Mesendoderm (in vitro differentiated cells): ENCODE data around the gene CORO1C.

Experiments used
- DNase-seq: peaks from one replicate; pipeline ENCODE4 v3.0.0; 2013
- H2AK5ac ChIP-seq: 2 replicates; pipeline ENCODE4 v1.6.1; 2013; ENCODE audit warnings: low read length, inconsistent platforms
- H2BK120ac ChIP-seq: 2 replicates; pipeline ENCODE4 v1.6.1; 2013; ENCODE audit warnings: low read depth, mild to moderate bottlenecking, low read length, moderate library complexity, mixed read lengths
- H2BK15ac ChIP-seq: replicated peaks from 2 replicates; pipeline ENCODE4 v1.6.1; 2013; ENCODE audit warnings: low read depth, mild to moderate bottlenecking, moderate library complexity
- H2BK5ac ChIP-seq: 2 replicates; pipeline ENCODE4 v1.6.1; 2013; ENCODE audit warnings: low read length, inconsistent platforms
- H3K18ac ChIP-seq: 2 replicates; pipeline ENCODE4 v1.6.1; 2013; ENCODE audit warnings: mild to moderate bottlenecking, low read length, mixed read lengths
- H3K23ac ChIP-seq: one replicate; pipeline ENCODE4 v1.6.1; 2013; ENCODE audit warnings: low read length
- H3K27ac ChIP-seq: 2 replicates; pipeline ENCODE4 v1.5.1; 2013; ENCODE audit warnings: low read depth, mild to moderate bottlenecking, inconsistent platforms, low read length, moderate library complexity
- H3K27me3 ChIP-seq: 2 replicates; pipeline ENCODE4 v1.6.1; 2013; ENCODE audit warnings: low read length, control low read depth, mild to moderate bottlenecking, inconsistent platforms; ENCODE audit not compliant: insufficient read depth, poor library complexity
- H3K36me3 ChIP-seq: 2 replicates; pipeline ENCODE4 v1.6.1; 2013; ENCODE audit warnings: low read length, inconsistent platforms; ENCODE audit not compliant: control insufficient read depth, insufficient read depth
- H3K4ac ChIP-seq: one replicate; pipeline ENCODE4 v1.6.1; 2013; ENCODE audit warnings: low read depth, mild to moderate bottlenecking, low read length, moderate library complexity
- H3K4me1 ChIP-seq: 2 replicates; pipeline ENCODE4 v1.6.1; 2013; ENCODE audit warnings: low read depth, low read length, inconsistent platforms; ENCODE audit not compliant: control insufficient read depth
- H3K4me2 ChIP-seq: 2 replicates; pipeline ENCODE4 v1.6.1; 2013; ENCODE audit warnings: low read length
- H3K4me3 ChIP-seq: 2 replicates; pipeline ENCODE4 v1.5.1; 2013; ENCODE audit warnings: mild to moderate bottlenecking, low read length
- H3K56ac ChIP-seq: one replicate; pipeline ENCODE4 v1.6.1; 2013; ENCODE audit warnings: low read length
- H3K79me1 ChIP-seq: 2 replicates; pipeline ENCODE4 v1.6.1; 2013; ENCODE audit warnings: low read length, inconsistent platforms
- H3K79me2 ChIP-seq: 2 replicates; pipeline ENCODE4 v1.6.1; 2013; ENCODE audit warnings: mild to moderate bottlenecking, low read length; ENCODE audit not compliant: control insufficient read depth, insufficient read depth
- H3K9ac ChIP-seq: 2 replicates; pipeline ENCODE4 v1.6.1; 2013; ENCODE audit warnings: low read length, inconsistent platforms
- H4K5ac ChIP-seq: one replicate; pipeline ENCODE4 v1.6.1; 2013; ENCODE audit warnings: low read length
- H4K8ac ChIP-seq: one replicate; pipeline ENCODE4 v1.6.1; 2013; ENCODE audit warnings: low read depth, mild to moderate bottlenecking, control low read depth, low read length, moderate library complexity
- WGBS: extraction: QIAGEN DNeasy Blood & Tissue Kit; methylation state at CpG from one replicate; pipeline ENCODE4 v1.1.7; 2013; ENCODE audit warnings: low lambda C conversion rate, missing lambda C conversion rate; ENCODE audit not compliant: insufficient coverage; ENCODE audit errors: extremely low coverage; 5-methylcytosine and 5-hydroxymethylcytosine counted together

CORO1C gene

GRCh38 chr12:108677381-108677780, 53.9 kb downstream of the CORO1C start:
- no peak overlapping the region for H3K18ac ChIP-seq
- no peak overlapping the region for H3K23ac ChIP-seq
- no peak overlapping the region for H2AK5ac ChIP-seq
- H3K27me3 ChIP-seq: no peaks in the 10 kb centered on the region
- no peak overlapping the region for H3K4me2 ChIP-seq
- peaks cover 2% of the 10 kb centered on the region for H3K79me2 ChIP-seq
- H2BK5ac ChIP-seq: no peak overlapping the region
- no peak overlapping the region for H3K4me3 ChIP-seq
- H4K8ac ChIP-seq: no peak overlapping the region
- H3K4me1 ChIP-seq: no peaks in the 10 kb centered on the region
- no peak overlapping the region for H3K9ac ChIP-seq
- no peak overlapping the region for H2BK15ac ChIP-seq
- no peak for DNase-seq
- WGBS: no CpG with 5 or more reads among the region's 3 CpGs
- H3K27ac ChIP-seq: no peak overlapping the region
- H3K79me1 ChIP-seq: peaks cover 10% of the 10 kb centered on the region
- no peak overlapping the region for H3K4ac ChIP-seq
- peaks cover 5% of the 10 kb centered on the region for H3K36me3 ChIP-seq
- no peak overlapping the region for H2BK120ac ChIP-seq
- H3K56ac ChIP-seq: no peak overlapping the region
- H4K5ac ChIP-seq: no peak overlapping the region

GRCh38 chr12:108676707-108677106, 54.6 kb downstream of the CORO1C start:
- no CpG with 5 or more reads among the region's 5 CpGs for WGBS
- H2BK5ac ChIP-seq: no peak overlapping the region
- H3K27me3 ChIP-seq: no peaks in the 10 kb centered on the region
- H3K79me1 ChIP-seq: peaks cover 10% of the 10 kb centered on the region
- no peak overlapping the region for H4K5ac ChIP-seq
- no peak overlapping the region for H4K8ac ChIP-seq
- no peak overlapping the region for H3K4me2 ChIP-seq
- no peak overlapping the region for H3K27ac ChIP-seq
- no peaks in the 10 kb centered on the region for H3K4me1 ChIP-seq
- no peak for DNase-seq
- H2AK5ac ChIP-seq: no peak overlapping the region
- H3K23ac ChIP-seq: no peak overlapping the region
- H2BK15ac ChIP-seq: no peak overlapping the region
- H3K56ac ChIP-seq: no peak overlapping the region
- no peak overlapping the region for H3K18ac ChIP-seq
- H2BK120ac ChIP-seq: no peak overlapping the region
- H3K4me3 ChIP-seq: no peak overlapping the region
- H3K9ac ChIP-seq: no peak overlapping the region
- peaks cover 5% of the 10 kb centered on the region for H3K36me3 ChIP-seq
- peaks cover 2% of the 10 kb centered on the region for H3K79me2 ChIP-seq
- H3K4ac ChIP-seq: no peak overlapping the region

DNA sequence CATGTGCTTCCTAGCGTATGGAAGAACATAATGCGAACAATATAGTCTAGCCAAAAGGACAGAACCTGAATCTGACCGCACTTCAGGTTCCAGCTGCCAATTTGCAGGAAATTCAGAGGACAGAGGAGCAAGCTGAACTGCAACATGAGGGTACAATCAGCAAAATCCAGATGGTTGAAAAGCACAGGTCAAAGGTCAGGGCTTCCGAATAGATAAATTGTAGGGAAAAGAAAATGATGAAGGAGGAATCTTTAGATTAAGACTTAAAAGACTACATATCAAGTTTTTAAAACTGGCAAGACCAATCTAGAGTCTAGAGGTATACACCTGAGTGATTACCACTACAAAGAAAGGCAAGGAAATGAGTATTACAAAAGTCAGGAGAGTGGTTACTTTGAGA, 55.5 kb downstream of the CORO1C start:
- Histone ChIP-seq H2BK120ac (no peak overlapping the region), H2BK5ac (no peak overlapping the region), H3K79me2 (peaks cover 2% of the 10 kb centered on the region), H2AK5ac (no peak overlapping the region), H3K79me1 (peaks cover 10% of the 10 kb centered on the region), H2BK15ac (no peak overlapping the region), H3K27me3 (no peaks in the 10 kb centered on the region), H3K23ac (no peak overlapping the region), H3K4me2 (no peak overlapping the region), H3K4ac (no peak overlapping the region), H3K9ac (no peak overlapping the region), H3K4me3 (no peak overlapping the region), H3K36me3 (peaks cover 5% of the 10 kb centered on the region), H3K4me1 (no peaks in the 10 kb centered on the region), H3K27ac (no peak overlapping the region), H3K56ac (no peak overlapping the region), H4K5ac (no peak overlapping the region), H4K8ac (no peak overlapping the region), H3K18ac (no peak overlapping the region)
- no peak for DNase-seq
- WGBS: no CpG with 5 or more reads among the region's 4 CpGs

GRCh38 chr12:108672054-108672453, 59.3 kb downstream of the CORO1C start:
- H3K79me2 ChIP-seq: peaks cover 3% of the 10 kb centered on the region
- H3K18ac ChIP-seq: no peak overlapping the region
- H4K5ac ChIP-seq: no peak overlapping the region
- no peaks in the 10 kb centered on the region for H3K4me1 ChIP-seq
- H3K23ac ChIP-seq: no peak overlapping the region
- H3K27ac ChIP-seq: no peak overlapping the region
- no peak for DNase-seq
- H2BK15ac ChIP-seq: no peak overlapping the region
- H3K27me3 ChIP-seq: no peaks in the 10 kb centered on the region
- H2BK120ac ChIP-seq: no peak overlapping the region
- no peak overlapping the region for H3K4me3 ChIP-seq
- H2AK5ac ChIP-seq: no peak overlapping the region
- H3K56ac ChIP-seq: no peak overlapping the region
- no peak overlapping the region for H3K4me2 ChIP-seq
- no peak overlapping the region for H4K8ac ChIP-seq
- whole genome bisulfite sequencing: 100% methylated on average over 2 of the region's 3 CpGs
- H2BK5ac ChIP-seq: no peak overlapping the region
- no peak overlapping the region for H3K9ac ChIP-seq
- H3K36me3 ChIP-seq: peaks cover 3% of the 10 kb centered on the region
- no peak overlapping the region for H3K4ac ChIP-seq
- peaks cover 5% of the 10 kb centered on the region for H3K79me1 ChIP-seq

DNA sequence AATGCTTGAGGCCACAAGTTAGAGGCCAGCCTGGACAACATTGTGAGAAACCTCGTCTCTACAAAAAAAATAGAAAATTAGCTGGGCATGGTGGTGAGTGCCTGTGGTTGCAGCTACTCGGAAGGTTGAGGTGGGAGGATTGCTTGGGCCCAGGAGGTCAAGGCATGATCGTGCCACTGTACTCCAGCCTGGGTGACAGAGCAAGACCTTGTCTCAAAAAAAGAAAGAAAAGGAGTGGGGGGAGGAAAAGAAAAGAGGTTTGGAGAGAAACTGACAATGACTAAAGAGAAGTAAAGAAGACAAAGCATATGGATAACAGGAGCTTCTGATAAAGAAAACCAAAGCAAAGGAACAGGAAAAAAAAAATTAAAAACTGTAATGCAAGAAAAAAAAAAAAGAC, 60.2 kb downstream of the CORO1C start:
- H3K36me3 ChIP-seq: peaks cover 3% of the 10 kb centered on the region
- H3K4me2 ChIP-seq: no peak overlapping the region
- peaks cover 3% of the 10 kb centered on the region for H3K79me2 ChIP-seq
- no peak overlapping the region for H3K18ac ChIP-seq
- peaks cover 8% of the 10 kb centered on the region for H3K79me1 ChIP-seq
- no peak overlapping the region for H3K27ac ChIP-seq
- no peak overlapping the region for H3K23ac ChIP-seq
- no peak overlapping the region for H4K5ac ChIP-seq
- no peak for DNase-seq
- H3K4ac ChIP-seq: no peak overlapping the region
- H2BK120ac ChIP-seq: no peak overlapping the region
- H3K27me3 ChIP-seq: no peaks in the 10 kb centered on the region
- peak overlapping the region; percentile 58 for H3K56ac ChIP-seq
- H2BK5ac ChIP-seq: no peak overlapping the region
- no peak overlapping the region for H3K9ac ChIP-seq
- H3K4me1 ChIP-seq: no peaks in the 10 kb centered on the region
- H2BK15ac ChIP-seq: no peak overlapping the region
- no peak overlapping the region for H4K8ac ChIP-seq
- no CpG with 5 or more reads among the region's 3 CpGs for WGBS
- no peak overlapping the region for H2AK5ac ChIP-seq
- no peak overlapping the region for H3K4me3 ChIP-seq

DNA sequence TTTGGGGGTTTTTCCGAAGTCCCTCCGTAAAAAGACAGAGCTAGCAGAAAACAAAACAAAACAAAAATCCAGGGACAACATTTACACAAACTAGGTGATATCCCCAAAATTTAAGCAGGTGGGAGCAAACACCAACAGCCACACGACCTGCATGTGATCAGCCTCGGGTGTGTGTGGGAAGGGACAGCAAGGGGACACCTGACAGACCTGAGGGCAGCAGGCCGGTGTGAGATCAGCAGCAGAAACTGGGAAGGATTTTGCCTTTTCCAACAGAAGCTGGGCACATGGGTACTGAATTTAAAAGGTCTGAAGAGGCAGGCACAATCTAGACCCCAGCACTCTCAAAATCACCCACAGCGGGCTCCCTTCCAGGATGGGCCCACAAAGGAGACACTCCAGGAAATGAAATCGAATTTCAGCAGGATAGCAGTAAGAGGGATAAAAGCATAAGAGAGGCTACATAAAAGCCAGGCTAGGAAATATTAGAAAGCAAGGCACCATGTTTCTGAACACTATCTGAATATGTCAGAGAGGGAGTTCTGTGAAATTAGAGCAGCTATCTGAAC, 61.2 kb downstream of the CORO1C start:
- H3K4me2 ChIP-seq: no peak overlapping the region
- no peak overlapping the region for H2AK5ac ChIP-seq
- no peak for DNase-seq
- no peak overlapping the region for H3K9ac ChIP-seq
- no peak overlapping the region for H3K18ac ChIP-seq
- H3K23ac ChIP-seq: no peak overlapping the region
- peaks cover 3% of the 10 kb centered on the region for H3K79me2 ChIP-seq
- no peak overlapping the region for H3K27ac ChIP-seq
- H4K8ac ChIP-seq: no peak overlapping the region
- peaks cover 6% of the 10 kb centered on the region for H3K79me1 ChIP-seq
- H2BK120ac ChIP-seq: no peak overlapping the region
- WGBS: no CpG with 5 or more reads among the region's 7 CpGs
- H3K56ac ChIP-seq: no peak overlapping the region
- no peak overlapping the region for H2BK5ac ChIP-seq
- H3K4ac ChIP-seq: no peak overlapping the region
- H4K5ac ChIP-seq: no peak overlapping the region
- no peak overlapping the region for H3K4me3 ChIP-seq
- H3K4me1 ChIP-seq: no peaks in the 10 kb centered on the region
- no peaks in the 10 kb centered on the region for H3K27me3 ChIP-seq
- peaks cover 3% of the 10 kb centered on the region for H3K36me3 ChIP-seq
- no peak overlapping the region for H2BK15ac ChIP-seq
